ENCODE results near the gene SFMBT1. TPM values are rescaled to one million over a fixed set of nuclear protein-coding genes. Genes with fewer than 3 reads are reported as not detected.

SFMBT1 gene
- total and polyA plus RNA-seq, 2 experiments from 2014 or later, result 5.3 to 24.0 TPM

GRCh38 chr3:53077476-53078220 lies 31.8 kb upstream of the SFMBT1 start (continued):
- TF ChIP-seq ZNF462 (CRISPR knock-in tag; IDR thresholded peaks at IDR 0.05) (no peak), POLR2AphosphoS5 (IDR thresholded peaks at IDR 0.05; ENCODE audit: low read depth) (no peak), ETS1 (IDR thresholded peaks at IDR 0.05) (no peak), EZH2phosphoT487 (IDR thresholded peaks at IDR 0.05; ENCODE audit: unreplicated experiment) (no peak), ZNF331 (CRISPR knock-in tag; IDR thresholded peaks at IDR 0.05; ENCODE audit: low read depth) (no peak), STAT1 (IDR thresholded peaks at IDR 0.05; ENCODE audit: unreplicated experiment) (no peak), NANOG (IDR thresholded peaks at IDR 0.05; ENCODE audit: borderline replicate concordance) (no peak), CTCF (conservative IDR thresholded peaks at IDR 0.05; ENCODE audit: low read depth in 2 of 2) (no peak)

Data from GM23338 (cell line).